GM18858 (cell line): Measurements from ENCODE around the gene CUX1.
"Not testable (repeated sequence)": the region's sequence is repeated elsewhere in the genome, so short reads cannot be mapped to it uniquely, and the experiment has no call there.

ENCODE experiments used
- ATAC-seq: cut with Tn5 transposase; IDR thresholded peaks from one replicate; pipeline ENCODE4 v1.9.1; 2021; ENCODE audit not compliant: unreplicated experiment

Gene CUX1

GRCh38 chr7:101817471-101818286 lies at the start of gene CUX1:
TSS of gene CUX1 (plus strand) at chr7:101817626. CDS start at chr7:101817640, 14 bp downstream.
- ATAC-seq, result no peak

GRCh38 chr7:101768280-101768679 lies 49.1 kb upstream of the CUX1 start:
- no peak for ATAC-seq

- ATAC-seq, result no peak
These were observed 47.0 kb upstream of the CUX1 start for GRCh38 chr7:101770466-101770865.

- ATAC-seq, result no peak
These were observed 44.8 kb upstream of the CUX1 start for GRCh38 chr7:101772508-101773211.

- no peak for ATAC-seq
These were observed 42.2 kb upstream of the CUX1 start for GRCh38 chr7:101775181-101775580.

- no peak for ATAC-seq
These were observed 39.3 kb upstream of the CUX1 start for GRCh38 chr7:101778026-101778580.

- no peak for ATAC-seq
These were observed 38.2 kb upstream of the CUX1 start for GRCh38 chr7:101779267-101779666.

GRCh38 chr7:101780281-101780680 lies 37.1 kb upstream of the CUX1 start:
- ATAC-seq, result no peak

GRCh38 chr7:101781439-101781838 lies 36.0 kb upstream of the CUX1 start:
- no peak for ATAC-seq

GRCh38 chr7:101782476-101782875 lies 35.0 kb upstream of the CUX1 start:
- no peak for ATAC-seq

- no peak for ATAC-seq
These were observed 34.5 kb upstream of the CUX1 start for GRCh38 chr7:101782896-101783295.

GRCh38 chr7:101783381-101784181 lies 33.8 kb upstream of the CUX1 start:
- no peak for ATAC-seq

- ATAC-seq, result no peak
These were observed 32.9 kb upstream of the CUX1 start for GRCh38 chr7:101784292-101785127.

- no peak for ATAC-seq
These were observed 29.6 kb upstream of the CUX1 start for GRCh38 chr7:101787864-101788263.

GRCh38 chr7:101788517-101788916 lies 28.9 kb upstream of the CUX1 start:
- ATAC-seq, result no peak

- no peak for ATAC-seq
These were observed 26.7 kb upstream of the CUX1 start for GRCh38 chr7:101790566-101791293.

GRCh38 chr7:101792051-101792681 lies 25.3 kb upstream of the CUX1 start:
- ATAC-seq, result no peak

GRCh38 chr7:101792682-101793071 lies 24.7 kb upstream of the CUX1 start:
- not testable (repeated sequence) for ATAC-seq

- no peak for ATAC-seq
These were observed 22.0 kb upstream of the CUX1 start for GRCh38 chr7:101795461-101795860.
